ENCODE data around the gene GALNT7. TPM values are rescaled to one million over a fixed set of nuclear protein-coding genes. Genes with fewer than 3 reads are reported as not detected.

The GALNT7 gene
- total and polyA plus RNA-seq, 2 donors (not counting 3 experiments of a cell fraction or from before 2014, with no cell fraction given), result 19.6 to 54.6 TPM

GRCh38 chr4:173273941-173274340, 105.3 kb downstream of the GALNT7 start:
- no peaks in the 10 kb centered on the region for H3K36me3 ChIP-seq (ENCODE audit: control insufficient read depth in 2 of 2, extremely low read depth in 1 of 2, insufficient read depth in 2 of 2, low read length in 2 of 2)
- no peak overlapping the region for H2AFZ ChIP-seq (ENCODE audit: low read depth, low read length)
- no TSS peak for BruUV-seq (replicated peaks)
- H3K4me1 ChIP-seq (ENCODE audit: control insufficient read depth, extremely low read depth, insufficient read depth, low read length), result no peaks in the 10 kb centered on the region
- no peaks in the 10 kb centered on the region for H3K9me1 ChIP-seq (replicated peaks; ENCODE audit: control insufficient read depth, extremely low read depth, insufficient read depth, low read length)
- H3K9me3 ChIP-seq (replicated peaks; ENCODE audit: control insufficient read depth, insufficient read depth, low read length), result no peaks in the 10 kb centered on the region
- no peak overlapping the region for H3K4me2 ChIP-seq (ENCODE audit: insufficient read depth, low read length)
- no peak overlapping the region for H3K4me3 ChIP-seq (replicated peaks in 1 of 3; ENCODE audit: insufficient read depth in 1 of 3, low read depth in 1 of 3, low read length in 3 of 3)
- dilution Hi-C loops (cut with MboI; ENCODE audit: extremely low pct_ligation_motif_present, low sequenced_read_pairs), result no loop called here
- ChIA-PET POLR2A (no interaction called here), CTCF (interaction anchor here (1.3 to 2.1 kb wide), 2 partner anchors 9 to 16 kb away, joined by 3 to 6 read pairs; no protein-coding TSS in a partner anchor)
- intact Hi-C loops (cut with micrococcal nuclease), result no loop called here
- DNase-seq (ENCODE audit: low read depth, low spot score) (no peak), FAIRE-seq (no peak)
- no peaks in the 10 kb centered on the region for H3K79me2 ChIP-seq (ENCODE audit: control insufficient read depth, insufficient read depth, low read length)
- H4K20me1 ChIP-seq (replicated peaks; ENCODE audit: control insufficient read depth, extremely low read depth, insufficient read depth, low read length), result no peaks in the 10 kb centered on the region
- TF ChIP-seq POLR2A (IDR thresholded peaks at IDR 0.05; ENCODE audit: low read depth, low read length) (no peak), EZH2 (IDR thresholded peaks at IDR 0.05; ENCODE audit: borderline replicate concordance, low read depth, low read length, severe bottlenecking) (no peak), MYC (IDR thresholded peaks at IDR 0.05; ENCODE audit: low read depth, low read length) (no peak), POLR2AphosphoS5 (IDR thresholded peaks at IDR 0.05; ENCODE audit: insufficient read depth, low read depth, low read length) (no peak), JUN (IDR thresholded peaks at IDR 0.05; ENCODE audit: borderline replicate concordance, insufficient read depth, insufficient read length, low read depth) (no peak), GATA2 (IDR thresholded peaks at IDR 0.05; ENCODE audit: insufficient read depth, insufficient read length, low read depth, low read length) (no peak), CTCF (IDR thresholded peaks at IDR 0.05; ENCODE audit: extremely low read depth in 1 of 2, insufficient read depth in 1 of 2, low read depth in 1 of 2, low read length in 2 of 2) (no peak), FOS (IDR thresholded peaks at IDR 0.05; ENCODE audit: borderline replicate concordance, insufficient read depth, low read length) (no peak)
- TF ChIP-seq, protein P1, sequence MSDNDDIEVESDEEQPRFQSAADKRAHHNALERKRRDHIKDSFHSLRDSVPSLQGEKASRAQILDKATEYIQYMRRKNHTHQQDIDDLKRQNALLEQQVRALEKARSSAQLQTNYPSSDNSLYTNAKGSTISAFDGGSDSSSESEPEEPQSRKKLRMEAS (IDR thresholded peaks at IDR 0.05; ENCODE audit: insufficient read depth, insufficient read length), result no peak
- no peak overlapping the region for H3K27ac ChIP-seq (ENCODE audit: insufficient read depth, low read depth, low read length)
- no peak overlapping the region for H3K9ac ChIP-seq (replicated peaks; ENCODE audit: extremely low read depth, insufficient read depth, low read length)
- no peaks in the 10 kb centered on the region for H3K27me3 ChIP-seq (ENCODE audit: control insufficient read depth in 2 of 2, insufficient read depth in 2 of 2, low read length in 2 of 2)

Measured in endothelial cell of umbilical vein (primary cell).